ENCODE results near the gene MICAL2. TPM values are rescaled to one million over a fixed set of nuclear protein-coding genes. Genes with fewer than 3 reads are reported as not detected.

MICAL2 gene
- total RNA-seq, 2 donors from 2014 or later: 1.5 to 1.9 TPM

DNA sequence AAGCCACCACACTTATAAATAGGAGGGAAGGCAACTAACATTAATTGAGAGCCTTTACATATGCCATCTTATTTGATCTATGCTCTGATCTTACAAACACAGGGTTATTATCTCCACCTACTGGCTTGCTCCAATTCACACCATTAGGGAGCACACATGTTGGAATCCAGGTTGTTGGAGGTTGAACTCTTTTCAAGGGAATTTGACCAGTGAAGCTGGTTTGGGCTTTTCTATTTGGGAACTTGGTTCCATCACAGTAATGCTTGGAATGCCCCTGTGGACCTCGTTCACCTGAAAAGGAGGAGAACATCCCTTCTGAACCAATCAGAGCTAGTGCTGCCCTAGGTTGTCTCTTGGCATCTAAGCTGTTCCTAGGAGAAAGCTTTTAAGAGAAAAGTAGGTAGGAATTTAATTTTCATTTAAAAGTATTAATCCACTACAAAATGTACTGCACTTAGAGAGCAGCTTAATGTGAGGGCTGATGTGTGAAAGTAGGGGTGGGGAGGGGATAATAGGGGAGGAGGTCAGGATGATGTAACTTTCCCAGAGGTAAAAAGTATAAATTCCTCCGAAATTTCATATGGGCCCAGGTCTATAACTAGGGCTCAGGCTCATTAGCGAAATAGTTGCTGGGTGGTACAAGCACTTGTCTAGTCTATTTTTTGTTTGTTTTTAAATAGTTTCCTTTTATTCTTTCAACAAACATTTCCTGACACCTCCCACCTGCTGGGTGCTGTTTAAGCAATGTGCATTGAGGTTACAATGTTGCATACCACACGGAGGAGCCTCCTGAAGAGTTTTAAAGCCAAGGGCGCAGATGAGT, 7.6 kb upstream of the MICAL2 start:
- no peaks in the 10 kb centered on the region for H3K36me3 ChIP-seq (ENCODE audit: control insufficient read depth, insufficient read depth, low read length)
- TF ChIP-seq, protein P1, sequence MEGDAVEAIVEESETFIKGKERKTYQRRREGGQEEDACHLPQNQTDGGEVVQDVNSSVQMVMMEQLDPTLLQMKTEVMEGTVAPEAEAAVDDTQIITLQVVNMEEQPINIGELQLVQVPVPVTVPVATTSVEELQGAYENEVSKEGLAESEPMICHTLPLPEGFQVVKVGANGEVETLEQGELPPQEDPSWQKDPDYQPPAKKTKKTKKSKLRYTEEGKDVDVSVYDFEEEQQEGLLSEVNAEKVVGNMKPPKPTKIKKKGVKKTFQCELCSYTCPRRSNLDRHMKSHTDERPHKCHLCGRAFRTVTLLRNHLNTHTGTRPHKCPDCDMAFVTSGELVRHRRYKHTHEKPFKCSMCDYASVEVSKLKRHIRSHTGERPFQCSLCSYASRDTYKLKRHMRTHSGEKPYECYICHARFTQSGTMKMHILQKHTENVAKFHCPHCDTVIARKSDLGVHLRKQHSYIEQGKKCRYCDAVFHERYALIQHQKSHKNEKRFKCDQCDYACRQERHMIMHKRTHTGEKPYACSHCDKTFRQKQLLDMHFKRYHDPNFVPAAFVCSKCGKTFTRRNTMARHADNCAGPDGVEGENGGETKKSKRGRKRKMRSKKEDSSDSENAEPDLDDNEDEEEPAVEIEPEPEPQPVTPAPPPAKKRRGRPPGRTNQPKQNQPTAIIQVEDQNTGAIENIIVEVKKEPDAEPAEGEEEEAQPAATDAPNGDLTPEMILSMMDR (conservative IDR thresholded peaks at IDR 0.05): no peak
- DNase-seq: no peak
- no peak overlapping the region for H3K9ac ChIP-seq (ENCODE audit: extremely low read depth, low read length, poor library complexity, severe bottlenecking)
- H3K27ac ChIP-seq (ENCODE audit: low read depth, low read length): no peak overlapping the region
- H3K4me3 Mint-ChIP-seq: no peak overlapping the region
- H3K9me3 Mint-ChIP-seq: no peaks in the 10 kb centered on the region
- H3K27me3 Mint-ChIP-seq (ENCODE audit: insufficient read depth): peaks cover 76% of the 10 kb centered on the region
- H3K27me3 ChIP-seq (ENCODE audit: control insufficient read depth, insufficient read depth, low read length, poor library complexity, severe bottlenecking): peaks cover 45% of the 10 kb centered on the region
- no peaks in the 10 kb centered on the region for H3K4me1 ChIP-seq (ENCODE audit: control insufficient read depth, insufficient read depth, low read length)
- no peak overlapping the region for H3K27ac Mint-ChIP-seq
- peaks cover 11% of the 10 kb centered on the region for H3K4me1 Mint-ChIP-seq
- H3K4me3 ChIP-seq (ENCODE audit: low read length): no peak overlapping the region
- H3K36me3 Mint-ChIP-seq (ENCODE audit: low read depth): no peaks in the 10 kb centered on the region
- WGBS, 2 experiments (ENCODE audit: insufficient coverage in 1 of 2, insufficient read length in 1 of 2): 52 to 73% methylated on average over 2 to 5 of the region's 5 CpGs
- no peaks in the 10 kb centered on the region for H3K9me3 ChIP-seq (ENCODE audit: control insufficient read depth, low read length)

DNA sequence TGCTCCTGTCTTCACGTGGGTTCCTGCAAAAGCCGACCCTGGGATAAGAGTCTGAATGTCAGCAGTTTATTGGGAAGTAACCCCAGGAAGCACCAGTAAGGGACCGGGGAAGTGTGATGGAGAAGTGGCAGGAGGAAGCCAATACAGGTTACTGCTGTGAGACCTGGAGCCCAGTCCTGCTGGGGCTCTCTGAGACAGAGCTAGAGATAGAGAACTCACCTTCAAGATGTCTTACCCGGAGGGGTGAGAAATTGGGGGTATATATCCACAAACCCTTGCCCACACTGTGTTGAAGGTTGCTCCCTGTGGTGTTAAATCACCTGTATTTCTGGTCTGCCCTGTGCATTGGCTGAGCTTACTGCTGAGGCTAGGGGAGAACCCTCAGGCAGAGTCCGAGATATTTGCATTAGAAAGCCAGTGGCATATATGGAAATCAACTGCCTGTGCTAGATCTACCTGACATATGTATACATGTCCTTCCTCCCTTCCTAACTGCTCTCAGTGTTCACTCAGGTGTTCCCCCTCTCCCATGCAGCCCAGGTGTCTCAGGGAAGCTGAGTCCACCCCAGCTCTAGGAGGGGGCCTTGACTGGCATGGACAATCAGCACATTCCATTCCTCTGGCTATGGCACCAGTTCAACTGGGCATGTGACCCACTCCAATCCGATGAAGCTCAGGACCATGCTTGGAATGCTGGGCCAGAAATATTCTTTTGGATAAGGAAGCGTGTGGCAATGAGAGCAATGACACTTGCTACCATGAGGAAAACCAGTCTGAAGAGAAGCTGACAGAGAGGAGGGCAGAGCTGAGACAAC, 6.8 kb upstream of the MICAL2 start:
- no peaks in the 10 kb centered on the region for H3K9me3 ChIP-seq (ENCODE audit: control insufficient read depth, low read length)
- no peak for DNase-seq
- Mint-ChIP-seq H3K27ac (no peak overlapping the region), H3K9me3 (no peaks in the 10 kb centered on the region), H3K4me3 (no peak overlapping the region), H3K27me3 (ENCODE audit: insufficient read depth) (peaks cover 76% of the 10 kb centered on the region), H3K36me3 (ENCODE audit: low read depth) (no peaks in the 10 kb centered on the region), H3K4me1 (peaks cover 11% of the 10 kb centered on the region)
- H3K27ac ChIP-seq (ENCODE audit: low read depth, low read length): no peak overlapping the region
- no peak overlapping the region for H3K4me3 ChIP-seq (ENCODE audit: low read length)
- no peaks in the 10 kb centered on the region for H3K4me1 ChIP-seq (ENCODE audit: control insufficient read depth, insufficient read depth, low read length)
- WGBS, 2 experiments (ENCODE audit: insufficient coverage in 1 of 2, insufficient read length in 1 of 2): 63 to 64% methylated on average over 5 to 7 of the region's 7 CpGs
- peaks cover 53% of the 10 kb centered on the region for H3K27me3 ChIP-seq (ENCODE audit: control insufficient read depth, insufficient read depth, low read length, poor library complexity, severe bottlenecking)
- H3K9ac ChIP-seq (ENCODE audit: extremely low read depth, low read length, poor library complexity, severe bottlenecking): no peak overlapping the region
- TF ChIP-seq, protein P1 (conservative IDR thresholded peaks at IDR 0.05): no peak
- H3K36me3 ChIP-seq (ENCODE audit: control insufficient read depth, insufficient read depth, low read length): no peaks in the 10 kb centered on the region

DNA sequence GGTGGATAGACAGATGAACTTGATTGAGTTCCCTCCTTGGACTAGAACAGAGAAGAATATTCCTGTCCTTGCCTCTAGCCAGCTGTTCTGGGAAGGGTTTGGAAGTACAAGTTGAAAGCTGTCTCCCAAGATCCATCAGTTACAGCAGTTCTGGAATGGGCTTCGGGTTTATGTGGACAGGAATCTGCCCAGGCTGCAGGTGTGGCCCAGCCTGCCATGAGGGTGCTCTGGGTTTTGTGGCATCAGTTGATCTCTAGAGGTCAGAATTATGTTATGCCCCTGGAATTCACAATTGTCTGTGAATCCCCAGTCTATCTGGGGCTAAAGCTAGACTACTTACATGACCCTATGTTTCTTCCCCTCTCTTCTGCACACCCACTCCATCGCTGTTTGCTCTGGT, 4.9 kb upstream of the MICAL2 start:
- TF ChIP-seq, protein P1 (conservative IDR thresholded peaks at IDR 0.05): no peak
- Histone ChIP-seq H3K27ac (ENCODE audit: low read depth, low read length) (no peak overlapping the region), H3K4me1 (ENCODE audit: control insufficient read depth, insufficient read depth, low read length) (no peaks in the 10 kb centered on the region), H3K36me3 (ENCODE audit: control insufficient read depth, insufficient read depth, low read length) (no peaks in the 10 kb centered on the region), H3K9ac (ENCODE audit: extremely low read depth, low read length, poor library complexity, severe bottlenecking) (no peak overlapping the region), H3K4me3 (ENCODE audit: low read length) (no peak overlapping the region), H3K9me3 (ENCODE audit: control insufficient read depth, low read length) (no peaks in the 10 kb centered on the region), H3K27me3 (ENCODE audit: control insufficient read depth, insufficient read depth, low read length, poor library complexity, severe bottlenecking) (peaks cover 61% of the 10 kb centered on the region)
- Mint-ChIP-seq H3K36me3 (ENCODE audit: low read depth) (no peaks in the 10 kb centered on the region), H3K4me1 (peaks cover 17% of the 10 kb centered on the region), H3K27ac (no peak overlapping the region), H3K27me3 (ENCODE audit: insufficient read depth) (peaks cover 77% of the 10 kb centered on the region), H3K4me3 (no peak overlapping the region), H3K9me3 (no peaks in the 10 kb centered on the region)
- 94 to 96% methylated on average over 2 of the region's 2 CpGs for WGBS, 2 experiments (ENCODE audit: insufficient coverage in 1 of 2, insufficient read length in 1 of 2)
- DNase-seq: no peak
